Measurements from ENCODE around the gene CCDC144A.

DNA sequence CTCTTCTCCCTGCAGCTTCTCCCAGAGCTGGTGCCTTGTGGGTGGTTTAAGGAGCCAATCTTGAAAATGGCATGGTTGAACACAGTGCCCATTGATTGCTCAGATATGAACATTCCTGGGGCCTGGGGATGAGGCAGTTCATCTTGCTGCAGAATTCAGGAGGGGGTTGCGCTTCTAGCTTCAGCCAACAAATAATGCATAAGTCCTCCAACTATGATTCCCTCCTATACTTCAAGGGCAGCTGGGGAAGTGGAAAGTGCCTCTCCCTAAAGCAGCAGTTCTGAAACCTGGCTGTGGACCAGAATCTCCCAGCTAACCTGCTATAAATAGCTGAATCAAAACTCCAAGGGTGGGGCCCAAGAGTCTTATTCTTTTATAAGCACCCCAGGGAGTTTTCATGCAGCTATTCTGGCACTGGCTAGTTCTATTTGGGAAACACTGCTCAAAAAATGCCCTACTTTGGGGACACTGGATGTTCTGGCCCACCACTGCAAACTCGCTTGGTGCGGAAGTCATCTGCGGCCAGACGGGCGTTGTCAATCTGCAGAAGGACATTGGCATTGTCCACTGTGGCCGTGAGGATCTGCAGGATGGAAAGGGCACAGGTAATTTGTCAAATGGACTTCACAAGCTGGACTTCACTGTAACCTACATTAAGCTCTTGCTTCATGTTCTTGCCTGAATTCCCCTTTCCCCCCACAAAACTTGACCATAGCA is 130.3 kb downstream of the CCDC144A start:
- TF ChIP-seq, protein P1, sequence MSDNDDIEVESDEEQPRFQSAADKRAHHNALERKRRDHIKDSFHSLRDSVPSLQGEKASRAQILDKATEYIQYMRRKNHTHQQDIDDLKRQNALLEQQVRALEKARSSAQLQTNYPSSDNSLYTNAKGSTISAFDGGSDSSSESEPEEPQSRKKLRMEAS (IDR thresholded peaks at IDR 0.05) = no peak
- TF ChIP-seq, protein P2, sequence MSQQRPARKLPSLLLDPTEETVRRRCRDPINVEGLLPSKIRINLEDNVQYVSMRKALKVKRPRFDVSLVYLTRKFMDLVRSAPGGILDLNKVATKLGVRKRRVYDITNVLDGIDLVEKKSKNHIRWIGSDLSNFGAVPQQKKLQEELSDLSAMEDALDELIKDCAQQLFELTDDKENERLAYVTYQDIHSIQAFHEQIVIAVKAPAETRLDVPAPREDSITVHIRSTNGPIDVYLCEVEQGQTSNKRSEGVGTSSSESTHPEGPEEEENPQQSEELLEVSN (IDR thresholded peaks at IDR 0.05; ENCODE audit: borderline replicate concordance, low read depth) = no peak
- TF ChIP-seq POLR2A (IDR thresholded peaks at IDR 0.05; ENCODE audit: low read length) = no peak
- TF ChIP-seq, protein P3, sequence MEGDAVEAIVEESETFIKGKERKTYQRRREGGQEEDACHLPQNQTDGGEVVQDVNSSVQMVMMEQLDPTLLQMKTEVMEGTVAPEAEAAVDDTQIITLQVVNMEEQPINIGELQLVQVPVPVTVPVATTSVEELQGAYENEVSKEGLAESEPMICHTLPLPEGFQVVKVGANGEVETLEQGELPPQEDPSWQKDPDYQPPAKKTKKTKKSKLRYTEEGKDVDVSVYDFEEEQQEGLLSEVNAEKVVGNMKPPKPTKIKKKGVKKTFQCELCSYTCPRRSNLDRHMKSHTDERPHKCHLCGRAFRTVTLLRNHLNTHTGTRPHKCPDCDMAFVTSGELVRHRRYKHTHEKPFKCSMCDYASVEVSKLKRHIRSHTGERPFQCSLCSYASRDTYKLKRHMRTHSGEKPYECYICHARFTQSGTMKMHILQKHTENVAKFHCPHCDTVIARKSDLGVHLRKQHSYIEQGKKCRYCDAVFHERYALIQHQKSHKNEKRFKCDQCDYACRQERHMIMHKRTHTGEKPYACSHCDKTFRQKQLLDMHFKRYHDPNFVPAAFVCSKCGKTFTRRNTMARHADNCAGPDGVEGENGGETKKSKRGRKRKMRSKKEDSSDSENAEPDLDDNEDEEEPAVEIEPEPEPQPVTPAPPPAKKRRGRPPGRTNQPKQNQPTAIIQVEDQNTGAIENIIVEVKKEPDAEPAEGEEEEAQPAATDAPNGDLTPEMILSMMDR (IDR thresholded peaks at IDR 0.05) = no peak
- TF ChIP-seq EP300 (IDR thresholded peaks at IDR 0.05) = no peak
- no peak for TF ChIP-seq MAFK (IDR thresholded peaks at IDR 0.05; ENCODE audit: partially characterized antibody)
- no peak for TF ChIP-seq HDAC2 (IDR thresholded peaks at IDR 0.05)
- TF ChIP-seq BHLHE40 (IDR thresholded peaks at IDR 0.05; ENCODE audit: low read depth, low read length) = no peak
